ENCODE results near the gene MOB3B.

Gene MOB3B

DNA sequence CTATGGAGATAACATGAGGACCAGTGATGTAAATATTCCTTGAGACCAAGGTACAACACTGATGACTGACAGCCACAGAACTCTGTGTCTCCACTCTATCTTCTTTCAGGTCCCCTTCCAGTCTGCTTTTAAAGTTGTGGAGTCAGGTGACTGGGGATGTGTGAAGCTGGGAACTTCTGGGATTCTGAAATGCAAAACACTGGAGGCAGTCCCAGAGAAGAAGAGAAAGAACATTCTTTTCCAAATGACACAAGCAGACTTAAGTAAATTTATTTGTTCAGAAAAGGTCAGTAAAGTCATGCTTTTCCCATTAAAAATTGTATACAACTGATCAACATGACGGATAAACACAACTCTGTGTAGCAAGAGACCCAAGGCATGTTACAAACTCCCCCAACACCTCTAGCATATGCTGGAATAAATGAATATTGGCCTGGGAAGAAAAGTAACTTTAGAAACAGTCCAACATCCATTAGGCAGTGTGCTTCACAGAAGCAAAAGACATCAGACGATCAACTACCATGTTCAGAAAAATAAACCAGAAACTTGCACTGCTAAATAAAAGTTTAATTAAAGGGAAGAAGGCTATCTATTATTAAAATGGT lies 98.0 kb downstream of the MOB3B start:
- TF ChIP-seq, protein P1, sequence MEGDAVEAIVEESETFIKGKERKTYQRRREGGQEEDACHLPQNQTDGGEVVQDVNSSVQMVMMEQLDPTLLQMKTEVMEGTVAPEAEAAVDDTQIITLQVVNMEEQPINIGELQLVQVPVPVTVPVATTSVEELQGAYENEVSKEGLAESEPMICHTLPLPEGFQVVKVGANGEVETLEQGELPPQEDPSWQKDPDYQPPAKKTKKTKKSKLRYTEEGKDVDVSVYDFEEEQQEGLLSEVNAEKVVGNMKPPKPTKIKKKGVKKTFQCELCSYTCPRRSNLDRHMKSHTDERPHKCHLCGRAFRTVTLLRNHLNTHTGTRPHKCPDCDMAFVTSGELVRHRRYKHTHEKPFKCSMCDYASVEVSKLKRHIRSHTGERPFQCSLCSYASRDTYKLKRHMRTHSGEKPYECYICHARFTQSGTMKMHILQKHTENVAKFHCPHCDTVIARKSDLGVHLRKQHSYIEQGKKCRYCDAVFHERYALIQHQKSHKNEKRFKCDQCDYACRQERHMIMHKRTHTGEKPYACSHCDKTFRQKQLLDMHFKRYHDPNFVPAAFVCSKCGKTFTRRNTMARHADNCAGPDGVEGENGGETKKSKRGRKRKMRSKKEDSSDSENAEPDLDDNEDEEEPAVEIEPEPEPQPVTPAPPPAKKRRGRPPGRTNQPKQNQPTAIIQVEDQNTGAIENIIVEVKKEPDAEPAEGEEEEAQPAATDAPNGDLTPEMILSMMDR (IDR thresholded peaks at IDR 0.05; ENCODE audit: borderline replicate concordance, insufficient read depth, low read depth, low read length) = no peak
- H3K4me3 ChIP-seq (ENCODE audit: low read depth, low read length) = no peak overlapping the region

DNA sequence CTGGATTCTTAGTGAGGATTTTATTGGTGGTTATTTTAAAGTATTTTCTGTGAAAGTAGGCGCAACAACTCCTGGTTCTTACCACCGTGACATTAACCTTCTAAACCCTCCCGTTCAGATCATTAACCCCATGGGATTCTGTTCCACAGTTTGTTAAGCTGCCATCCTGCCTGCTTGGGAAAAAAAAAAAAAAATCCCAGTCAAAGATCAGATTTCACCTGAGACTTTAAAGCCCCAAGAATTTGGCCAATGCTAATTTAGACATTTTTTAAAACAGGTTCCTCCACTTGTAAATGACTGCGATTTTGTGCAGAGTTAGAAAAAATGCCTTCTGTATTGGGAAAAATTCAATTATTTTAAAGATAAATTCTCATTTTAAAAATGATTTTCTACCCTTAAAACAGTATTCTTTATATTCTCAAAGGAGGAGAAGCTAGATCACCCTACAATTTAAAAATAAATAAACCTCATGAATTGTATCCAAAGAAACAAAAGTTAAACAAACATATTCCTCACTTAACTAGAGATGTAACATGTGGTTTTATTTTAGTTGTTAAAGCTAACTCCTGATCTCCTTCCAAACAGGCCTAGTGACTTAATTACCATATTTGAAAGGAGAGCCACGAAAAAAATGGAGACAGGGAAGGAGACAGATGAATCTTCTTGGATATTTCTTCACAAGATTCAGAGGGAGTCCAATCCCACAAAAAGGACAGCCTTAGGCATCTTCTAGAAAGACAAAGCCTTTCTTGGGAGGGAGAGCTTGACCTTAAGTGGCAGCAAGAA lies 98.7 kb downstream of the MOB3B start:
- TF ChIP-seq, protein P1 (IDR thresholded peaks at IDR 0.05; ENCODE audit: borderline replicate concordance, insufficient read depth, low read depth, low read length) = no peak

DNA sequence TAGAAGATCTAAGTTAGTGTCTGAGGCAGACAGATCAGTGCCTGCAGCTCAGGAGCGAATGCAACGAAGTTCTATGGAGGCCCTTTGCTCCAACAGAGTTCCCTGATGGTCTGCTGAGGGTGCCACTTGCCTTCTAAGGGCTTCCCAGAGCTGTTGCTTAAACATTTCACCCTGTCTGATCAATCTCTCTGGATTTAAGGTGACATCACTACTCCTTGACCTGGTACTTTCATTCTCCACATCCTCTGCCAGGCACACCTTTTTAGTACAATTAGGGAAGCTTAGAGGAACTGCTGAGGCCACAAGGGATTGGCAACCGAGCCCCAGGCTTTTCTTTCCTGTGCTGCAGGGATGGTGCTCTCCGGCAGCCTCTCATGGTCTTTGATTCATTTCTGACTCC lies 99.7 kb downstream of the MOB3B start:
- TF ChIP-seq, protein P1 (IDR thresholded peaks at IDR 0.05; ENCODE audit: borderline replicate concordance, insufficient read depth, low read depth, low read length) = no peak
- no peak overlapping the region for H3K4me3 ChIP-seq (ENCODE audit: low read depth, low read length)

More for the DNA sequence above, 98.7 kb downstream of the MOB3B start:
- H3K4me3 ChIP-seq (ENCODE audit: low read depth, low read length) = no peak overlapping the region

DNA sequence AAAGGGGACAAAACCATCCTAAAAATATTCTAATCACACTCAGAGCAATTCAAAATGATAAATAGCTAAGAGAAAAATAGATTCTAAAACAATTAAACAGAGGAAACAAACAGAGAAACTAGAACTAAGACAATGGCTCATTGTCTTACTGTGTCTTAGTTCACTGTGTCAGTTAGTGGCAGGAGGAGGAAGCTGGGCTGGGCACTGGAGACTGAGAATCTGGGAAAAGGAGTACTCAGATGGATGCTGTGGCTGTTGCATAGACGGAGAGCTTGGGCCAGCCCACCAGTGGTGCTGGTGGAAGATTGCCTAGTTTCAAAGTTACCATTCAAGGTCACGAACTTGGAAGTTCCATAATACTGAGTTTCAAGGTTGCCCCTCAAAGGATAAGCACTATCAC lies 100.2 kb downstream of the MOB3B start:
- TF ChIP-seq, protein P1 (IDR thresholded peaks at IDR 0.05; ENCODE audit: borderline replicate concordance, insufficient read depth, low read depth, low read length) = no peak
- no peak overlapping the region for H3K4me3 ChIP-seq (ENCODE audit: low read depth, low read length)

DNA sequence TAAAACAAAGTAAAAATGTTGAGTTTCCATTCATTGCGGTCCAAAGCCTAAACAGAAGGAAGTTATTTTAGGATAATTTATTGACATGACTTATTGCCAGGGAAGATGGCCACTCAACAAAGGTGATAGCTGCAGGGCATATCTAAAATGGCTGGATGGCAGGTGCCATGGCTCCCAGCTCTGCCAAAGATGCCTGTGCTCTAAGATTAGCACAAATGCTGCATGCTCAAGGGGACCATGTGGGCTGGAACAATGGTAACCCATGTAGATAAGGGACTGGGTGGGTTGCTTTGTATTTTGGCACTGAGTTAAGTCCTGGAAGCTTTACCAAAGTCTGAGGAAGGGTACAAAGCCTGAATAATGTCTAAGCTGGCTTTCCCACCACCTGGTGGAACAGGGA lies 101.1 kb downstream of the MOB3B start:
- TF ChIP-seq, protein P1 (IDR thresholded peaks at IDR 0.05; ENCODE audit: borderline replicate concordance, insufficient read depth, low read depth, low read length) = no peak
- H3K4me3 ChIP-seq (ENCODE audit: low read depth, low read length) = no peak overlapping the region

DNA sequence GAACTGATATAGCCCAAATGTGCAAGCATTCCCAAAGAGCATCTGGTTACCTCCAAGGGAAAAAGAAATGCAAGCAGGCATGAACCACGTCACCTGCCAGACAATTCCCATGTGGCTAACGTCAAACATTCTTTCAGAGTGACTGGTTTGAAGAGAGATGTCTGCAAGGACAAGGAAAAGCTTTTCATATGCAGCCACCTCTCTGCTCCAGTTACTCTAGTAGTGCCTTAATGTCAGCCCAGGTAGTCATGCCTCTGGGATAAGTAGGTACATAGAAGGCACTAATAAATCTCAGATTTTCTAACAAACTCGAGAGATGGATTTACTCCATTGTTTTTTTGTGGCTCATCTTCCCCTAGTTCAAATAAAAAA lies 102.4 kb downstream of the MOB3B start:
- TF ChIP-seq, protein P1 (IDR thresholded peaks at IDR 0.05; ENCODE audit: borderline replicate concordance, insufficient read depth, low read depth, low read length) = no peak
- H3K4me3 ChIP-seq (ENCODE audit: low read depth, low read length) = no peak overlapping the region

Data from GM12875 (cell line).